Fibroblast of skin of left quadriceps (primary cell): ENCODE measurements around the gene SHB.
"Not testable (repeated sequence)": the region's sequence is repeated elsewhere in the genome, so short reads cannot be mapped to it uniquely, and the experiment has no call there.

Experiments
- DNase-seq, 2 experiments: peaks; one replicate each; pipeline ENCODE4 v3.0.0-alpha.2; 2013; ENCODE audit warnings: low read depth in 2 of 2

Gene SHB

GRCh38 chr9:38063363-38063707, 5.7 kb downstream of the SHB start:
- no peak for DNase-seq

- peak; percentile 56 to 60 for DNase-seq
Measured at GRCh38 chr9:38062498-38063362, 6.3 kb downstream of the SHB start.

DNA sequence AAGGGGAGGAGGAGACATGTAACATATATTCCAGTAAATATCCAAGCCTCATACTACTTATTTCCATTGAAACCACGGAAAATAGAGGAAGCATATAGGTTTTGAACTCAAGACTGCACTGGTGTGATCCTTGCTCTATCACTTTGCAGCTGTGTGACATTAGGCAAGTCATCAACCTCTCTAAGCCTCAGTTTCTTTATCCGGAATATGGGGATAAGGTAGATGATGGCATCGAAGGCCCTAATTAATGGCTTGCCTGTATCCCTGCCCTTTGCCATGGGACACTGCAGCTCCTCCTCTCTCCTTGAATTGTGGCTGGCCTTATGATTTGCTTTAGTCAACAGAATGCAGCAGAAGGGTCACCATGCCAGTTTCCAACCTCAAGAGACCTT, 6.9 kb downstream of the SHB start:
- DNase-seq, result no peak

DNA sequence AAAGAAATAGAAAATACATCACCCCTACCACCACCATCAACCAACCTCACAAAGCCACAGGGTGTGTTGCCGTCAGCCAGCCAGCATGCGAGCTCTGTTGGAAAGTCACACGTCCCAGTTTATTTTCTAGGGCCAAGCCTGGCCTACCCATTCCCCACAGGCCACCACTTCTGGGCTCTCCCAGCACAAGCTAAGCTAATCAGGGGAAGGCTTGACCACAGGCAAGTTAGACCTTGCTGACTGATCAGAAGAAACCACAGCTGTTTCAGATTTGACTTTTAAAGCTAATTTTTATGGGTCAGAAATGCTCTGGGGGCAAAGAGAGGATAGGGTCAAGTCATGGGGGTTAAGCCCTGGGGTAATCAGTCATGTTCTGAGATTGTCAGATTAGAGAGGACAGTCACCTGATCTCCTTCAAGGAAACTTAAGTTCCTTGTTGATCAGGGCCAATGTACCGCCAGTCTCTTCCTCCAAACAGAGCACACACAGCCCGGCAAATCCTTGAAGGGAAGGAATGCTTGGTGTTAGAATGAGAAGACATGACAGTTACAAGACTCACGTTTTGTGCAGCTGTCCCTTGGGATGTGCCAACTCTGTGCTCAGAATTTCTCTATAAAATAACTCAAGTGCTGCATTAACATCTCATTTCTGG, 7.6 kb downstream of the SHB start:
- DNase-seq, result no peak

DNA sequence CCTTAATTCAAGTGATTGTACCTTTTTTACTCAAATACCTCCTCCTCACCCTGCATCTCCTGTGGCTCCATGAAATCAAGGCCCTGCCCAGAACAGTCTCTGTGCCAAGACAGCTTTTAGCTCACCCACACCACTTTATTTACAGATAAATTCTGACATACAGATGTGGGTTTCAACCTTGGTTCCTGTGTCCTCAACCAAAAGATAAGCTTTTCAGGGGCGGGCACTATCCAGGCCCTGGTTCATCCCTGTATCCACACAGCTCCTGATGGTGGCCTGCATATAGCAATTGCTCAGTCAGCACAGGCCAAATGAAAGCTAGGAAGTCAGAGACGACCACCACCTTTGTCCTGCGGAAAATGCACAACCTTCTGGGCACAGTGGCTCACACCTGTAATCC, 8.3 kb downstream of the SHB start:
- DNase-seq, result no peak

DNA sequence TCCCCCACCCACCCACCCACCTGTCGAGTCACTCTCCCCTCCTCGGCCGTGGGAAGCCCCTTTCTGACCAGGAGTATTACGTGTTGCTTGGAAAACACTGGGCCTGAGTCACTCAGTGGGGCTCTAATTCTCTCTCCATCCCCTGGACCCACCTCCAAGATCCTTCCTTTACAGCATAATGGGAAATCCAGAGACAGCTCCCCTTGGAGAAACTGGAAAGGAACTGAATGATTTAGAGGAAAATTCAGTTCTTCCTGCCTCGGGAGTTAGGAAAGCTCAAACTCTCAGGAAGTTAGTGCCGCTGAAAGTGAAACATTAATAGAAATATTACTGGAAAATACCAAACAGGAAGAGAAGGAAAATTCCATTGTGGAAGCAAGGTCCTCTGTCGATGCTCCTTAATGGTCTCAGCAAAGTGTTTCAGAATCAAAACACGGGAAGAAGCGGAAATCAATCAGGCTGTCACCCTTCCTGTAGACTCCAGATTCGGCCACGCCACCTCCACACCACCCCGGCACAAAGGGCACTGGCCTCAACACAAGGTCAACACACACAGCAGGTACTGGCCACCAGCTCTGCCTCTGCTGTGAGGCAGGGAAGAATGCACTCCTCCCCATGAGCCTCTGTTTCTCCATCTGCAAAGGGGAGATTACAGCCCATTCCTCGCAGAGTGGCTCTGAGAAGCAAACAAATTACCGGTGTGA, 9.6 kb downstream of the SHB start:
- DNase-seq, result no peak

- no peak for DNase-seq
Measured at GRCh38 chr9:38058452-38059232, 10.4 kb downstream of the SHB start.

GRCh38 chr9:38057416-38058195, 11.4 kb downstream of the SHB start:
- DNase-seq, result no peak

- no peak for DNase-seq
Measured at GRCh38 chr9:38054653-38055052, 14.4 kb downstream of the SHB start.

GRCh38 chr9:38053697-38054461, 15.1 kb downstream of the SHB start:
- DNase-seq, result no peak

- DNase-seq, result no peak
Measured at GRCh38 chr9:38051780-38052546, 17.1 kb downstream of the SHB start.

DNA sequence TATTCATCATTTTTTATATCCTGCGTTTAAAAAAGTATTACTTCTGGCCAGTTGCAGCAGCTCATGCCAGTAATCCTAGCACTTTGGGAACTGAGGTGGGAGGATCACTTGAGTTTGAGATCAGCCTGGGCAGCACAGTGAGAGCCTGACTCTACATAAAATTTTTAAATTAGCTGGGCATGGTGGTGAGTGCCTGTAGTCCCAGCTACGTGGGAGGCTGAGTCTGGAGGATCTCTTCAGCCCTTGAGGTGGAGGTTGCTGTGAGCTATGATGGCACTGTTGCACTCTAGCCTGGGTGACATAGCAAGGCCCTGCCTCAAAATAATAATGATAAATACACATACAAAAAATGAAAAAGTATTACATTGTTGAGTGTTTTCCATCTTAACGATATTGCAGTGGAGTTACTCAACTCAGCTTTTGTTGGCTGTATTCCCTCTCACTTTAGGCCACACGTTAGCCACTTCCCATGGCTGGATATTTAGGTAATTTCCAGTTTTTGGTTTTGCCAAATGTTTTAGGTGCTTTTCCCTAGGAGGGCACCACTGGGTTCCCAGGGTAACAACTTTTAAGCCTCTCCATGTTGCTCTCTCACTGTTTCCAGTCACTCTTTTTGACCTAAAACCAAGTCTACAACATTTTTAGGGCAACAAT, 20.6 kb downstream of the SHB start:
- DNase-seq, result no peak

GRCh38 chr9:38047301-38048251, 21.5 kb downstream of the SHB start:
- DNase-seq, result peak; percentile 72 to 74

DNA sequence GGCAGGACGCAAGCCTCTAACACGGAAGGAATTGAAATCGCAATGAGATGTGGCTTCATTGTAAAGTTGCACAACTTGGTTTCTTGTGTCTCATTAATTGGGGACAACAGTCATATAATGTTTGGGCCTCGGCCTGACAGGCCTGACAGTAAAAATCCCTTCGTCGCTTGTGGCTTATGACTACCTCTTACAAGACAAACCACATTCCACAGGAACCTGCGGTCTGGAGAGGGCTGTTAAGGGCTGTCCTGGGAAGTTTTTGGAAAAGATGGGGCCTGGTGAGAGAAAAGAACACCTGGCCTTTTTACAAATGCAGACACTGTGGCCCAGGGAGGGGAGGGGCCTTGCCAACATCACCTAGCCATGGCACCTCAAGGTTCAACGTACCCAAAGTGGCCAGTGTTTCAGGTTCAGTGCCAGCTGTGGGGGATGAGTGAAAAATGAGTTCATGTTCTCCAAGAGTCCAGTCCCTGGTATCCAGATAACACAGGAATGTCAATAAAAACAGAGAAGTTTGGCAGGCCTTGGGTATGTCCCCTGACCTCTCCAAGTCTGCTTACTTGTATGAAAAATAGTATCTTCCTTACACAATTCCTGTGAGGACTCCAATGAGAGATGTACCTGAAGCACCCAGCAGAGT, 22.2 kb downstream of the SHB start:
- DNase-seq, result no peak

- DNase-seq, result not testable (repeated sequence)
Measured at GRCh38 chr9:38045939-38046338, 23.1 kb downstream of the SHB start.

DNA sequence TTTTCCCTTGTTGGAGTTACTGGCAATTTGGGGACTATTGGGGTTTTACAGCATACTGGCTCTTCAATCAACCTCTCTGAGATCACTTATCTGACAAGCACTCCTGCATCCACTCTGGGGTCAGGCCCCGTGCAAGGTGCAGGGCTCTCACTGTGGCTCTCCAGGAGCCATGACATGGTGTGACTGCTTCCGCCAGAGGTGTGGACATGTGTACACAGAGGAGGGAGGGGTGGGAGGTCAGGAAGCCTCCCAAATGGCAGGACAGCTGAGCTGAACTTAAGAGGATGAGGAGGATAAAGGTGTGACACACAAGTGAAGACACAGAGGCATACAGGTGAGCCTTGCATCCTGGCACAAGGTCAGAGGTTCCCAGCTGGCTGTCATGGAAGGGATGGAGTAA, 24.3 kb downstream of the SHB start:
- no peak for DNase-seq

GRCh38 chr9:38043931-38044623, 24.9 kb downstream of the SHB start:
- no peak for DNase-seq
